B cell (primary cell): Measurements from ENCODE around the gene CTBP2.

Experiments used
- CTCF ChIP-seq: fragments of 200-600 bp; IDR thresholded peaks from one replicate; pipeline ENCODE4 v1.8.0; 2022; ENCODE audit warnings: antibody characterized with exemption, mild to moderate bottlenecking
- EZH2 ChIP-seq: IDR thresholded peaks from 2 replicates; pipeline ENCODE4 v1.6.1; 2012; ENCODE audit warnings: borderline replicate concordance, low read depth, mild to moderate bottlenecking, moderate library complexity, low read length; ENCODE audit not compliant: insufficient read depth, poor library complexity, severe bottlenecking

- no peak for TF ChIP-seq CTCF
- TF ChIP-seq EZH2: no peak
These were observed 165.5 kb downstream of the CTBP2 start for GRCh38 chr10:124994573-124995473.
